H9 (cell line): Measurements from ENCODE around the gene PSMB9. TPM values are rescaled to one million over a fixed set of nuclear protein-coding genes. Genes with fewer than 3 reads are reported as not detected.

Experiments
- DNase-seq: peaks from one replicate; pipeline ENCODE4 v3.0.0-alpha.2; 2017
- H2AFZ ChIP-seq: one replicate; pipeline ENCODE4 v1.6.1; 2013; ENCODE audit warnings: mild to moderate bottlenecking, low read length, control low read depth, moderate library complexity
- H2AK5ac ChIP-seq: 2 replicates; pipeline ENCODE4 v1.6.1; 2013; ENCODE audit warnings: low read length, control low read depth, mixed read lengths; ENCODE audit not compliant: insufficient read length
- H2BK120ac ChIP-seq: one replicate; pipeline ENCODE4 v1.6.1; 2013; ENCODE audit warnings: low read depth, mild to moderate bottlenecking, low read length, control low read depth, inconsistent platforms; ENCODE audit not compliant: poor library complexity, severe bottlenecking
- H2BK12ac ChIP-seq: 2 replicates; pipeline ENCODE4 v1.6.1; 2013; ENCODE audit warnings: low read length, control low read depth, mixed read lengths, low read depth; ENCODE audit not compliant: insufficient read length
- H2BK15ac ChIP-seq: 2 replicates; pipeline ENCODE4 v1.6.1; 2013; ENCODE audit warnings: low read depth, low read length, control low read depth
- H2BK20ac ChIP-seq: one replicate; pipeline ENCODE4 v1.6.1; 2013; ENCODE audit warnings: low read depth, mild to moderate bottlenecking, low read length, control low read depth, inconsistent platforms; ENCODE audit not compliant: poor library complexity, severe bottlenecking
- H2BK5ac ChIP-seq: 2 replicates; pipeline ENCODE4 v1.6.1; 2013; ENCODE audit warnings: low read length, control low read depth, mixed read lengths; ENCODE audit not compliant: insufficient read length
- H3K14ac ChIP-seq: 2 replicates; pipeline ENCODE4 v1.6.1; 2013; ENCODE audit warnings: low read length, control low read depth; ENCODE audit not compliant: insufficient read depth
- H3K18ac ChIP-seq: 2 replicates; pipeline ENCODE4 v1.6.1; 2013; ENCODE audit warnings: low read depth, mild to moderate bottlenecking, mixed read lengths, low read length, control low read depth; ENCODE audit not compliant: insufficient read length
- H3K23ac ChIP-seq: 2 replicates; pipeline ENCODE4 v1.6.1; 2013; ENCODE audit warnings: low read length, control low read depth, mixed read lengths, low read depth; ENCODE audit not compliant: insufficient read length
- H3K23me2 ChIP-seq: 2 replicates; pipeline ENCODE4 v1.6.1; 2013; ENCODE audit warnings: low read depth, mild to moderate bottlenecking, mixed read lengths, low read length, control low read depth; ENCODE audit not compliant: insufficient read length, poor library complexity, severe bottlenecking
- H3K27ac ChIP-seq: 2 replicates; pipeline ENCODE4 v1.5.1; 2013; ENCODE audit warnings: low read length, control low read depth, mixed read lengths, low read depth; ENCODE audit not compliant: insufficient read length
- H3K27me3 ChIP-seq: 2 replicates; pipeline ENCODE4 v1.6.1; 2013; ENCODE audit warnings: low read length, control low read depth, inconsistent platforms; ENCODE audit not compliant: insufficient read depth
- H3K4ac ChIP-seq: 2 replicates; pipeline ENCODE4 v1.6.1; 2013; ENCODE audit warnings: low read depth, mild to moderate bottlenecking, control low read depth, inconsistent platforms, low read length, moderate library complexity
- H3K4me1 ChIP-seq: 2 replicates; pipeline ENCODE4 v1.6.1; 2013; ENCODE audit warnings: low read length, control low read depth, inconsistent platforms; ENCODE audit not compliant: insufficient read depth
- H3K4me2 ChIP-seq: 2 replicates; pipeline ENCODE4 v1.6.1; 2013; ENCODE audit warnings: low read length, control low read depth, mixed read lengths; ENCODE audit not compliant: insufficient read length, insufficient read depth
- H3K56ac ChIP-seq: 2 replicates; pipeline ENCODE4 v1.6.1; 2013; ENCODE audit warnings: low read depth, mild to moderate bottlenecking, mixed read lengths, low read length, control low read depth; ENCODE audit not compliant: insufficient read length
- H3K79me1 ChIP-seq: 2 replicates; pipeline ENCODE4 v1.6.1; 2013; ENCODE audit warnings: low read depth, mild to moderate bottlenecking, moderate library complexity, low read length, control low read depth, inconsistent platforms; ENCODE audit not compliant: insufficient read depth, poor library complexity, severe bottlenecking
- H3K79me2 ChIP-seq: 2 replicates; pipeline ENCODE4 v1.6.1; 2013; ENCODE audit warnings: low read length, control low read depth, inconsistent platforms; ENCODE audit not compliant: insufficient read depth
- H3K9ac ChIP-seq: 2 replicates; pipeline ENCODE4 v1.6.1; 2013; ENCODE audit warnings: low read length, control low read depth, mixed read lengths; ENCODE audit not compliant: insufficient read length; ENCODE audit errors: extremely low read depth
- H3K9me3 ChIP-seq: one replicate; pipeline ENCODE4 v1.6.1; 2013; ENCODE audit warnings: low read depth, low read length, inconsistent platforms; ENCODE audit not compliant: control insufficient read depth
- H3T11ph ChIP-seq: one replicate; pipeline ENCODE4 v1.6.1; 2013; ENCODE audit warnings: mild to moderate bottlenecking, low read length, control low read depth, inconsistent platforms
- H4K20me1 ChIP-seq: one replicate; pipeline ENCODE4 v1.6.1; 2013; ENCODE audit not compliant: control insufficient read depth, insufficient read length, insufficient read depth
- H4K5ac ChIP-seq: 2 replicates; pipeline ENCODE4 v1.6.1; 2013; ENCODE audit warnings: low read depth, mild to moderate bottlenecking, mixed read lengths, low read length, control low read depth; ENCODE audit not compliant: insufficient read length
- H4K8ac ChIP-seq: replicated peaks from 2 replicates; pipeline ENCODE4 v1.6.1; 2013; ENCODE audit warnings: low read length, control low read depth, mixed read lengths, low read depth; ENCODE audit not compliant: insufficient read length
- H4K91ac ChIP-seq: 2 replicates; pipeline ENCODE4 v1.6.1; 2013; ENCODE audit warnings: low read depth, mild to moderate bottlenecking, moderate library complexity, mixed read lengths, low read length, control low read depth; ENCODE audit not compliant: insufficient read length
- H3K27ac Mint-ChIP-seq, 3 experiments: 2 replicates in 2 of 3; 3 replicates in 1 of 3; pipeline ENCODE4 v1.8.0; 2020 to 2021; ENCODE audit warnings: mixed read lengths in 3 of 3, mild to moderate bottlenecking in 1 of 3, moderate library complexity in 1 of 3
- H3K27me3 Mint-ChIP-seq: 2 replicates; pipeline ENCODE4 v1.8.0; 2021; ENCODE audit warnings: low read depth, mild to moderate bottlenecking, moderate library complexity, mixed read lengths
- H3K36me3 Mint-ChIP-seq, 3 experiments: 2 replicates in 2 of 3; 3 replicates in 1 of 3; pipeline ENCODE4 v1.8.0; 2020 to 2021; ENCODE audit warnings: low read depth in 3 of 3, mixed read lengths in 3 of 3; ENCODE audit not compliant: insufficient read depth in 1 of 3
- H3K4me1 Mint-ChIP-seq, 2 experiments: 2 replicates each; pipeline ENCODE4 v1.8.0; 2020; ENCODE audit warnings: mixed read lengths in 2 of 2
- H3K4me3 Mint-ChIP-seq, 2 experiments: 2 replicates in 1 of 2; 3 replicates in 1 of 2; pipeline ENCODE4 v1.8.0; 2020 to 2021; ENCODE audit warnings: mild to moderate bottlenecking in 2 of 2, mixed read lengths in 2 of 2, moderate library complexity in 1 of 2
- H3K9me3 Mint-ChIP-seq, 2 experiments: 2 replicates in 1 of 2; 3 replicates in 1 of 2; pipeline ENCODE4 v1.8.0; 2020; ENCODE audit warnings: mild to moderate bottlenecking in 2 of 2, mixed read lengths in 2 of 2, moderate library complexity in 1 of 2
- CTCF ChIP-seq: fragments of 200-600 bp; sonication (generic); conservative IDR thresholded peaks from 3 replicates; pipeline ENCODE4 v1.8.0; 2021; ENCODE audit warnings: antibody characterized with exemption, mild to moderate bottlenecking
- WGBS: extraction: QIAGEN DNeasy Blood & Tissue Kit; methylation state at CpG from one replicate; pipeline ENCODE4 v1.1.7; 2013; ENCODE audit warnings: missing lambda C conversion rate, low lambda C conversion rate, mixed read lengths; ENCODE audit not compliant: insufficient read length; ENCODE audit errors: extremely low coverage; 5-methylcytosine and 5-hydroxymethylcytosine counted together
- total RNA-seq: library from RNA; stranded (reverse); gene quantifications from 2 replicates; pipeline ENCODE4 v1.2.1, GENCODE V29; 2021

PSMB9 gene
- total RNA-seq, 1 experiment from 2014 or later = 3.5 TPM

GRCh38 chr6:32830936-32831335 lies 23.1 kb upstream of the PSMB9 start:
- Histone ChIP-seq H3K4ac (no peak overlapping the region), H3K27ac (no peak overlapping the region), H3K23me2 (no peaks in the 10 kb centered on the region), H3K56ac (no peak overlapping the region), H3K79me1 (no peaks in the 10 kb centered on the region), H2AFZ (no peak overlapping the region), H2BK20ac (no peak overlapping the region), H3K9ac (no peak overlapping the region), H3K27me3 (no peaks in the 10 kb centered on the region), H3K23ac (no peak overlapping the region), H3T11ph (no peak overlapping the region), H3K9me3 (no peaks in the 10 kb centered on the region), H3K4me2 (no peak overlapping the region), H3K14ac (no peak overlapping the region), H2BK15ac (no peak overlapping the region), H2BK5ac (no peak overlapping the region), H2BK12ac (no peak overlapping the region), H4K8ac (no peak overlapping the region), H4K91ac (no peak overlapping the region), H3K79me2 (no peaks in the 10 kb centered on the region), H3K4me1 (no peaks in the 10 kb centered on the region), H2BK120ac (no peak overlapping the region), H4K5ac (no peak overlapping the region), H4K20me1 (no peaks in the 10 kb centered on the region), H3K18ac (no peak overlapping the region), H2AK5ac (no peak overlapping the region)
- no CpG with 5 or more reads among the region's 5 CpGs for WGBS
- Mint-ChIP-seq H3K27me3 (no peaks in the 10 kb centered on the region), H3K36me3 (peaks cover 7 to 19% (median 11%) of the 10 kb centered on the region in 3 experiments; a peak in 5 of 7 replicates), H3K9me3 (no peaks in the 10 kb centered on the region), H3K4me3 (no peak overlapping the region), H3K4me1 (peaks cover 4 to 8% of the 10 kb centered on the region in 2 experiments; a peak in 3 of 4 replicates), H3K27ac (no peak overlapping the region)
- TF ChIP-seq CTCF = no peak
- DNase-seq = no peak
